Type B pancreatic cell (in vitro differentiated cells): Measurements from ENCODE around the gene SCARB2. TPM values are rescaled to one million over a fixed set of nuclear protein-coding genes. Genes with fewer than 3 reads are reported as not detected.
A peak's percentile ranks its signal among the peaks of the same experiment; 100 is the strongest.

Source experiments
- DNase-seq: peaks from one replicate; pipeline ENCODE4 v3.0.0; 2021; ENCODE audit warnings: mixed read lengths; ENCODE audit not compliant: unreplicated experiment; ENCODE audit errors: extremely low spot score
- H3K27ac Mint-ChIP-seq: 2 replicates; pipeline ENCODE4 v1.8.0; 2021; ENCODE audit warnings: mild to moderate bottlenecking, mixed read lengths
- H3K27me3 Mint-ChIP-seq: 2 replicates; pipeline ENCODE4 v1.8.0; 2021; ENCODE audit warnings: mixed read lengths
- H3K36me3 Mint-ChIP-seq: 2 replicates; pipeline ENCODE4 v1.8.0; 2021; ENCODE audit warnings: mixed read lengths
- H3K4me1 Mint-ChIP-seq: one replicate; pipeline ENCODE4 v1.8.0; 2021; ENCODE audit warnings: mixed read lengths; ENCODE audit not compliant: unreplicated experiment
- H3K4me3 Mint-ChIP-seq: 2 replicates; pipeline ENCODE4 v1.8.0; 2021; ENCODE audit warnings: mild to moderate bottlenecking, mixed read lengths
- H3K9me3 Mint-ChIP-seq: 2 replicates; pipeline ENCODE4 v1.8.0; 2021; ENCODE audit warnings: mixed read lengths
- CTCF ChIP-seq: fragments of 200-600 bp; sonication (generic); conservative IDR thresholded peaks from 2 replicates; pipeline ENCODE4 v1.5.0; 2021; ENCODE audit warnings: antibody characterized with exemption, mild to moderate bottlenecking
- total RNA-seq: library from RNA; stranded (reverse); gene quantifications from 2 replicates; pipeline ENCODE4 v1.2.1, GENCODE V29; 2021; ENCODE audit warnings: low replicate concordance

SCARB2 gene
- total RNA-seq, 1 donor from 2014 or later = 102 TPM

GRCh38 chr4:76153356-76153755 lies 60.3 kb downstream of the SCARB2 start:
- H3K4me1 Mint-ChIP-seq = peaks cover 17% of the 10 kb centered on the region
- H3K9me3 Mint-ChIP-seq = peaks cover 3% of the 10 kb centered on the region
- H3K27ac Mint-ChIP-seq = no peak overlapping the region
- DNase-seq = no peak
- H3K36me3 Mint-ChIP-seq = peaks cover 13% of the 10 kb centered on the region
- H3K27me3 Mint-ChIP-seq = no peaks in the 10 kb centered on the region
- H3K4me3 Mint-ChIP-seq = no peak overlapping the region
- no peak for TF ChIP-seq CTCF

- TF ChIP-seq CTCF = no peak
- Mint-ChIP-seq H3K36me3 (peaks cover 7% of the 10 kb centered on the region), H3K4me1 (peaks cover 27% of the 10 kb centered on the region), H3K9me3 (no peaks in the 10 kb centered on the region), H3K27ac (peak within 1 kb of the TSS; percentile 93), H3K4me3 (peak within 1 kb of the TSS; percentile 99), H3K27me3 (no peaks in the 10 kb centered on the region)
- peak; percentile 94 for DNase-seq
Observed at GRCh38 chr4:76148142-76148865, 65.3 kb downstream of the SCARB2 start, which contains the start of gene NUP54. TSS of gene NUP54 (minus strand) at chr4:76148397. CDS start at chr4:76148374, 23 bp downstream.

GRCh38 chr4:76147454-76148141 lies 66.0 kb downstream of the SCARB2 start:
- TF ChIP-seq CTCF = no peak
- Mint-ChIP-seq H3K4me1 (peaks cover 27% of the 10 kb centered on the region), H3K36me3 (peaks cover 11% of the 10 kb centered on the region), H3K27me3 (no peaks in the 10 kb centered on the region), H3K9me3 (no peaks in the 10 kb centered on the region), H3K4me3 (peak overlapping the region; percentile 99), H3K27ac (peak overlapping the region; percentile 93)
- peak; percentile 78 for DNase-seq

GRCh38 chr4:76144546-76144945 lies 69.1 kb downstream of the SCARB2 start:
- no peaks in the 10 kb centered on the region for H3K27me3 Mint-ChIP-seq
- no peak overlapping the region for H3K4me3 Mint-ChIP-seq
- H3K9me3 Mint-ChIP-seq = no peaks in the 10 kb centered on the region
- H3K36me3 Mint-ChIP-seq = peaks cover 28% of the 10 kb centered on the region
- H3K4me1 Mint-ChIP-seq = peaks cover 20% of the 10 kb centered on the region
- TF ChIP-seq CTCF = no peak
- no peak overlapping the region for H3K27ac Mint-ChIP-seq
- no peak for DNase-seq

- TF ChIP-seq CTCF = no peak
- Mint-ChIP-seq H3K36me3 (peaks cover 43% of the 10 kb centered on the region), H3K27me3 (no peaks in the 10 kb centered on the region), H3K27ac (no peak overlapping the region), H3K4me1 (peaks cover 6% of the 10 kb centered on the region), H3K9me3 (no peaks in the 10 kb centered on the region), H3K4me3 (no peak overlapping the region)
- no peak for DNase-seq
Observed at GRCh38 chr4:76141241-76141640, 72.4 kb downstream of the SCARB2 start.
